Keratinocyte (primary cell): ENCODE data around the gene ZNF70. TPM values are rescaled to one million over a fixed set of nuclear protein-coding genes. Genes with fewer than 3 reads are reported as not detected.

Source experiments
- DNase-seq: peaks from one replicate; pipeline ENCODE4 v3.0.0-alpha.2; 2011; ENCODE audit warnings: low read depth, missing footprints, low spot score
- FAIRE-seq: peaks from 2 replicates; lab custom pipeline; 2011; peaks lifted over from hg19 to GRCh38; lab: Jason Lieb, UNC
- H2AFZ ChIP-seq: 2 replicates; pipeline ENCODE4 v1.6.0; 2012; ENCODE audit warnings: low read length, control low read depth, inconsistent platforms; ENCODE audit not compliant: control insufficient read depth
- H3K27ac ChIP-seq: 2 replicates; pipeline ENCODE4 v1.5.1; 2011; ENCODE audit warnings: low read length; ENCODE audit not compliant: control insufficient read depth, insufficient read depth
- H3K27me3 ChIP-seq: 3 replicates; pipeline ENCODE4 v1.6.0; 2011; ENCODE audit warnings: low read length; ENCODE audit not compliant: control insufficient read depth, insufficient read depth; ENCODE audit errors: extremely low read depth
- H3K36me3 ChIP-seq, 2 experiments: 2 replicates in 1 of 2; 3 replicates in 1 of 2; pipeline ENCODE4 v1.5.1; 2011; ENCODE audit warnings: low read length in 2 of 2, mild to moderate bottlenecking in 1 of 2; ENCODE audit not compliant: control insufficient read depth in 2 of 2, insufficient read depth in 2 of 2; ENCODE audit errors: extremely low read depth in 1 of 2
- H3K4me1 ChIP-seq: 3 replicates; pipeline ENCODE4 v1.5.1; 2011; ENCODE audit warnings: low read length; ENCODE audit not compliant: control insufficient read depth, insufficient read depth; ENCODE audit errors: extremely low read depth
- H3K4me2 ChIP-seq: 3 replicates; pipeline ENCODE4 v1.6.0; 2011; ENCODE audit warnings: low read depth, low read length; ENCODE audit not compliant: control insufficient read depth, insufficient read depth; ENCODE audit errors: extremely low read depth
- H3K4me3 ChIP-seq, 3 experiments: fragments of 200-600 bp in 1 of 3; sonication (generic) in 1 of 3; 2 replicates in 2 of 3; 3 replicates in 1 of 3; pipeline ENCODE4 v1.5.1; 2011 to 2016; ENCODE audit warnings: low read length in 3 of 3, mild to moderate bottlenecking in 3 of 3, control low read depth in 2 of 3, inconsistent platforms in 1 of 3, low read depth in 1 of 3, mixed read lengths in 1 of 3, mixed run types in 1 of 3, moderate library complexity in 1 of 3; ENCODE audit not compliant: control insufficient read depth in 2 of 3, insufficient read depth in 2 of 3; ENCODE audit errors: extremely low read depth in 1 of 3
- H3K79me2 ChIP-seq: 2 replicates; pipeline ENCODE4 v1.6.0; 2012; ENCODE audit warnings: low read length; ENCODE audit not compliant: control insufficient read depth, insufficient read depth
- H3K9ac ChIP-seq: 3 replicates; pipeline ENCODE4 v1.6.0; 2011; ENCODE audit warnings: low read length; ENCODE audit not compliant: control insufficient read depth, insufficient read depth; ENCODE audit errors: extremely low read depth
- H3K9me1 ChIP-seq: 3 replicates; pipeline ENCODE4 v1.6.0; 2011; ENCODE audit warnings: low read length; ENCODE audit not compliant: control insufficient read depth, insufficient read depth; ENCODE audit errors: extremely low read depth
- H3K9me3 ChIP-seq: 2 replicates; pipeline ENCODE4 v1.5.1; 2012; ENCODE audit warnings: low read depth, low read length; ENCODE audit not compliant: control insufficient read depth
- H4K20me1 ChIP-seq: 3 replicates; pipeline ENCODE4 v1.6.0; 2011; ENCODE audit warnings: low read length; ENCODE audit not compliant: control insufficient read depth, insufficient read depth; ENCODE audit errors: extremely low read depth
- EZH2 ChIP-seq: IDR thresholded peaks from one replicate; pipeline ENCODE4 v1.6.1; 2012; ENCODE audit warnings: inconsistent platforms, mild to moderate bottlenecking, low read length, moderate library complexity
- dilution Hi-C: fragments of 300-500 bp; cut with MboI; formaldehyde crosslinking; loops from one replicate; pipeline ENCODE4 v1.7.0; 2020; ENCODE audit warnings: low sequenced_read_pairs; ENCODE audit not compliant: extremely low pct_ligation_motif_present
- polyA plus RNA-seq, 5 experiments: library from polyadenylated mRNA; depleted of rRNA in 3 of 5; stranded (reverse) in 3 of 5; stranded (forward) in 1 of 5; unstranded in 1 of 5; fragments of >200 nt; gene quantifications; 1 replicate in 1 of 5; 2 replicates in 3 of 5; 3 replicates in 1 of 5; pipeline versions ENCODE4 v1.2.1 to v1.2.3, GENCODE V29; 2011 to 2012; ENCODE audit warnings: missing spikeins in 2 of 5, low read depth in 1 of 5, low replicate concordance in 1 of 5
- TF ChIP-seq, protein P1 (sequence below), 3 experiments: IDR thresholded peaks in 1 of 3; conservative IDR thresholded peaks in 1 of 3; optimal IDR thresholded peaks in 1 of 3; 2 replicates in 2 of 3; 3 replicates in 1 of 3; pipeline versions ENCODE3 to v1.5.1; 2011; ENCODE audit warnings: low read length in 3 of 3, mild to moderate bottlenecking in 3 of 3, moderate library complexity in 2 of 3, control low read depth in 1 of 3, inconsistent platforms in 1 of 3; ENCODE audit not compliant: insufficient read depth in 2 of 3; ENCODE audit errors: extremely low read depth in 1 of 3

ZNF70 gene
- polyA plus RNA-seq, 1 donor (not counting 4 experiments of a cell fraction or from before 2014, with no cell fraction given), result 0.55 TPM

DNA sequence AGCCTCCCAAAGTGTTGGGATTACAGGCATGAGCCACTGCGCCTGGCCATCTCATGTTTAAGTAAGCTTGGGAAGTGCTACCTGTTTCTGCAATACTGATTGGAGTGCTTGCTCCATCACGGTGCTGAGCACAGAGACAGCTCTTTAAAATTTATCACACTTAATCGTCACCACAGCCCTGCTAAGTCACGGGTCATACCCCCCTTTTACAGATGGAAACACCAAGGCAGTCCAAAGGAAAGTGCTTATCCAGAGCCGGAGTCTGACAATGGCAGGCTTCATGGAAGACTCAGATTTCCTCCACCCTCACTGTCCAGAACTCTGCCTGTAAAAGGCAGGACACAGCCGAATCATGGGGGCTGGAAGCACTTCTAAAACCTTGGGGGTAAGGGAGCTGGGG is 9.1 kb upstream of the ZNF70 start:
- Histone ChIP-seq H3K4me3 (no peak overlapping the region), H4K20me1 (no peaks in the 10 kb centered on the region), H2AFZ (no peak overlapping the region), H3K27me3 (no peaks in the 10 kb centered on the region), H3K9me1 (no peaks in the 10 kb centered on the region), H3K79me2 (no peaks in the 10 kb centered on the region), H3K9me3 (no peaks in the 10 kb centered on the region), H3K9ac (no peak overlapping the region), H3K27ac (no peak overlapping the region), H3K4me2 (no peak overlapping the region), H3K4me1 (no peaks in the 10 kb centered on the region), H3K36me3 (no peaks in the 10 kb centered on the region)
- FAIRE-seq (no peak), DNase-seq (no peak)
- TF ChIP-seq, protein P1, sequence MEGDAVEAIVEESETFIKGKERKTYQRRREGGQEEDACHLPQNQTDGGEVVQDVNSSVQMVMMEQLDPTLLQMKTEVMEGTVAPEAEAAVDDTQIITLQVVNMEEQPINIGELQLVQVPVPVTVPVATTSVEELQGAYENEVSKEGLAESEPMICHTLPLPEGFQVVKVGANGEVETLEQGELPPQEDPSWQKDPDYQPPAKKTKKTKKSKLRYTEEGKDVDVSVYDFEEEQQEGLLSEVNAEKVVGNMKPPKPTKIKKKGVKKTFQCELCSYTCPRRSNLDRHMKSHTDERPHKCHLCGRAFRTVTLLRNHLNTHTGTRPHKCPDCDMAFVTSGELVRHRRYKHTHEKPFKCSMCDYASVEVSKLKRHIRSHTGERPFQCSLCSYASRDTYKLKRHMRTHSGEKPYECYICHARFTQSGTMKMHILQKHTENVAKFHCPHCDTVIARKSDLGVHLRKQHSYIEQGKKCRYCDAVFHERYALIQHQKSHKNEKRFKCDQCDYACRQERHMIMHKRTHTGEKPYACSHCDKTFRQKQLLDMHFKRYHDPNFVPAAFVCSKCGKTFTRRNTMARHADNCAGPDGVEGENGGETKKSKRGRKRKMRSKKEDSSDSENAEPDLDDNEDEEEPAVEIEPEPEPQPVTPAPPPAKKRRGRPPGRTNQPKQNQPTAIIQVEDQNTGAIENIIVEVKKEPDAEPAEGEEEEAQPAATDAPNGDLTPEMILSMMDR (optimal IDR thresholded peaks at IDR 0.05 in 1 of 3, IDR thresholded peaks at IDR 0.05 in 1 of 3, conservative IDR thresholded peaks at IDR 0.05 in 1 of 3; ENCODE audit: extremely low read depth in 1 of 3, insufficient read depth in 2 of 3, low read length in 3 of 3), result no peak
- TF ChIP-seq EZH2, result no peak
- dilution Hi-C loops, result no loop called here

DNA sequence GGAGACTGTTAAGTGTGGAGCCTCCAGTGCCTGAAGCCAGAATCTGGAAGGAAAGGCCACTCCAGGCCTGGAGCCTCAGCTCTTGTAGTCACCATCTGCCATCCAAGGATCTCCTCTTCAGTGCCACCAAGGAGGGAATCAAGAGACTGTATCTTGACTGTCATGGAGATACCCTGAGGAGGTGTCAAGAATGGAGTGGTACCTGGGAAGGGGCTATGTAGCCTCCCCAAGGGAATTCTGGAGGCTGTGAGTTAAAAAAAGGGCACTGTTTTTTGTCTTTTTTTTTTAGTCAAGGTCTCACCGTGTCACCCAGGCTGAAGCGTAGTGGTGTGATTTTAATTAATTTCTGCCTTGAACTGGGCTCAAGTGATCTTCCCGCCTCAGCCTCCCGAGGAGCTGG is 8.7 kb upstream of the ZNF70 start:
- Histone ChIP-seq H3K79me2 (no peaks in the 10 kb centered on the region), H3K36me3 (no peaks in the 10 kb centered on the region), H4K20me1 (no peaks in the 10 kb centered on the region), H3K27ac (no peak overlapping the region), H3K9me1 (no peaks in the 10 kb centered on the region), H3K4me2 (no peak overlapping the region), H3K27me3 (no peaks in the 10 kb centered on the region), H2AFZ (no peak overlapping the region), H3K9me3 (no peaks in the 10 kb centered on the region), H3K4me1 (no peaks in the 10 kb centered on the region), H3K9ac (no peak overlapping the region), H3K4me3 (no peak overlapping the region)
- TF ChIP-seq, protein P1 (optimal IDR thresholded peaks at IDR 0.05 in 1 of 3, IDR thresholded peaks at IDR 0.05 in 1 of 3, conservative IDR thresholded peaks at IDR 0.05 in 1 of 3; ENCODE audit: extremely low read depth in 1 of 3, insufficient read depth in 2 of 3, low read length in 3 of 3), result no peak
- no peak for TF ChIP-seq EZH2
- no peak for DNase-seq
- no peak for FAIRE-seq
- dilution Hi-C loops, result no loop called here
